H1 (cell line): ENCODE measurements around the gene SLC32A1. TPM values are rescaled to one million over a fixed set of nuclear protein-coding genes. Genes with fewer than 3 reads are reported as not detected.

Experiments used
- CTCF ChIA-PET: fragments of 300-600 bp; sonication (Branson Sonifier 250); formaldehyde crosslinking; loops from one replicate; lab custom pipeline; 2021; ENCODE audit not compliant: partially characterized antibody; lab: Charles Lee
- POLR2A ChIA-PET: fragments of 300-600 bp; sonication (Branson Sonifier 250); formaldehyde crosslinking; loops from one replicate; lab custom pipeline; 2021; ENCODE audit warnings: inconsistent platforms; ENCODE audit not compliant: partially characterized antibody; lab: Charles Lee
- DNase-seq, 2 experiments: peaks; one replicate each; pipeline versions ENCODE4 v3.0.0 to v3.0.0-alpha.2; 2010 to 2022; ENCODE audit warnings: low spot score in 2 of 2, low read depth in 1 of 2, mixed read lengths in 1 of 2
- FAIRE-seq: peaks from 2 replicates; lab custom pipeline; 2011; peaks lifted over from hg19 to GRCh38; lab: Jason Lieb, UNC
- H2AFZ ChIP-seq: 2 replicates; pipeline ENCODE4 v1.8.1; 2012; ENCODE audit warnings: low read length, inconsistent platforms
- H2AK5ac ChIP-seq: 2 replicates; pipeline ENCODE4 v1.6.1; 2013; ENCODE audit warnings: low read depth, low read length
- H2BK120ac ChIP-seq: replicated peaks from 2 replicates; pipeline ENCODE3; 2013; ENCODE audit warnings: low read depth, low read length, inconsistent platforms
- H2BK12ac ChIP-seq: 2 replicates; pipeline ENCODE4 v1.6.1; 2013; ENCODE audit warnings: low read depth, low read length
- H2BK15ac ChIP-seq: 2 replicates; pipeline ENCODE4 v1.6.1; 2013; ENCODE audit warnings: low read length
- H2BK20ac ChIP-seq: 2 replicates; pipeline ENCODE4 v1.6.1; 2013; ENCODE audit warnings: low read length
- H2BK5ac ChIP-seq: 2 replicates; pipeline ENCODE4 v1.6.1; 2013; ENCODE audit warnings: low read depth, low read length
- H3K14ac ChIP-seq: 2 replicates; pipeline ENCODE4 v1.6.1; 2013; ENCODE audit warnings: inconsistent platforms; ENCODE audit not compliant: insufficient read length
- H3K18ac ChIP-seq: 2 replicates; pipeline ENCODE4 v1.6.1; 2013; ENCODE audit warnings: low read length; ENCODE audit errors: extremely low read depth
- H3K23ac ChIP-seq: 2 replicates; pipeline ENCODE4 v1.6.1; 2013; ENCODE audit warnings: inconsistent platforms; ENCODE audit not compliant: insufficient read length
- H3K23me2 ChIP-seq: 2 replicates; pipeline ENCODE4 v1.6.1; 2013; ENCODE audit warnings: low read depth, low read length
- H3K27ac ChIP-seq: 2 replicates; pipeline ENCODE4 v1.6.1; 2011; ENCODE audit warnings: low read depth, low read length, inconsistent platforms
- H3K27me3 ChIP-seq, 4 experiments: replicated peaks in 1 of 4; 1 replicate in 1 of 4; 2 replicates in 3 of 4; pipeline versions ENCODE4 v1.6.1 to v1.8.1; 2011 to 2013; ENCODE audit warnings: low read length in 3 of 4, mild to moderate bottlenecking in 3 of 4, inconsistent platforms in 2 of 4, mixed read lengths in 2 of 4, moderate library complexity in 1 of 4; ENCODE audit not compliant: control insufficient read depth in 3 of 4, insufficient read depth in 3 of 4; ENCODE audit errors: extremely low read depth in 1 of 4
- H3K36me3 ChIP-seq, 4 experiments: 2 replicates each; pipeline versions ENCODE4 v1.6.1 to v1.8.1; 2011 to 2013; ENCODE audit warnings: mild to moderate bottlenecking in 4 of 4, low read length in 3 of 4, moderate library complexity in 2 of 4, control low read depth in 1 of 4, inconsistent platforms in 1 of 4; ENCODE audit not compliant: insufficient read depth in 4 of 4, control insufficient read depth in 2 of 4
- H3K4ac ChIP-seq: replicated peaks from 2 replicates; pipeline ENCODE3; 2013; ENCODE audit warnings: low read length, low read depth, mixed read lengths, inconsistent platforms; ENCODE audit not compliant: insufficient read length
- H3K4me1 ChIP-seq, 4 experiments: replicated peaks in 1 of 4; 1 replicate in 1 of 4; 2 replicates in 3 of 4; pipeline versions ENCODE4 v1.6.1 to v1.8.1; 2011 to 2013; ENCODE audit warnings: low read length in 3 of 4, inconsistent platforms in 2 of 4, mixed read lengths in 1 of 4; ENCODE audit not compliant: insufficient read depth in 4 of 4, control insufficient read depth in 3 of 4
- H3K4me2 ChIP-seq, 2 experiments: 2 replicates each; pipeline versions ENCODE4 v1.6.1 to v1.8.1; 2011 to 2013; ENCODE audit warnings: low read depth in 2 of 2, low read length in 2 of 2, control low read depth in 1 of 2, inconsistent platforms in 1 of 2, mild to moderate bottlenecking in 1 of 2; ENCODE audit not compliant: insufficient read depth in 1 of 2
- H3K4me3 ChIP-seq, 4 experiments: fragments of 200-600, 300-600 bp in 1 of 4; sonication (generic), shearing (Covaris generic), sonication (Bioruptor Twin) in 1 of 4; 2 replicates each; pipeline versions ENCODE4 v1.5.1 to v1.8.1; 2011 to 2016; ENCODE audit warnings: low read length in 4 of 4, low read depth in 3 of 4, control low read depth in 2 of 4, inconsistent platforms in 2 of 4, mild to moderate bottlenecking in 2 of 4, mixed read lengths in 1 of 4, moderate library complexity in 1 of 4; ENCODE audit not compliant: insufficient read depth in 2 of 4; ENCODE audit errors: extremely low read depth in 1 of 4
- H3K56ac ChIP-seq: replicated peaks from 2 replicates; pipeline ENCODE3; 2013; ENCODE audit warnings: low read depth, mild to moderate bottlenecking, mixed read lengths, low read length, inconsistent platforms; ENCODE audit not compliant: insufficient read length
- H3K79me1 ChIP-seq: 2 replicates; pipeline ENCODE4 v1.6.1; 2013; ENCODE audit warnings: low read depth, low read length, control low read depth
- H3K79me2 ChIP-seq, 2 experiments: 2 replicates each; pipeline versions ENCODE4 v1.6.1 to v1.8.1; 2012 to 2013; ENCODE audit warnings: low read length in 2 of 2, mild to moderate bottlenecking in 2 of 2, inconsistent platforms in 1 of 2; ENCODE audit not compliant: insufficient read depth in 2 of 2, control insufficient read depth in 1 of 2
- H3K9ac ChIP-seq, 4 experiments: replicated peaks in 1 of 4; 1 replicate in 1 of 4; 2 replicates in 3 of 4; pipeline versions ENCODE4 v1.6.1 to v1.8.1; 2011 to 2013; ENCODE audit warnings: low read depth in 3 of 4, low read length in 3 of 4, control low read depth in 2 of 4, mild to moderate bottlenecking in 2 of 4, moderate library complexity in 2 of 4, inconsistent platforms in 1 of 4; ENCODE audit errors: extremely low read depth in 1 of 4
- H3K9me3 ChIP-seq, 2 experiments: 2 replicates each; pipeline versions ENCODE4 v1.6.1 to v1.8.1; 2012 to 2013; ENCODE audit warnings: mild to moderate bottlenecking in 2 of 2, moderate library complexity in 2 of 2, control low read depth in 1 of 2, inconsistent platforms in 1 of 2, low read depth in 1 of 2, low read length in 1 of 2, mixed read lengths in 1 of 2; ENCODE audit not compliant: insufficient read depth in 2 of 2
- H4K20me1 ChIP-seq, 2 experiments: replicated peaks in 1 of 2; 2 replicates each; pipeline versions ENCODE3 to v1.8.1; 2011 to 2013; ENCODE audit warnings: inconsistent platforms in 2 of 2, low read length in 2 of 2, mild to moderate bottlenecking in 1 of 2; ENCODE audit not compliant: insufficient read depth in 2 of 2, control insufficient read depth in 1 of 2
- H4K5ac ChIP-seq: 2 replicates; pipeline ENCODE4 v1.6.1; 2013; ENCODE audit warnings: low read length, low read depth, mixed read lengths, inconsistent platforms; ENCODE audit not compliant: insufficient read length
- H4K8ac ChIP-seq: 2 replicates; pipeline ENCODE4 v1.8.0; 2013; ENCODE audit warnings: mild to moderate bottlenecking, moderate library complexity, low read length, inconsistent platforms; ENCODE audit not compliant: insufficient read depth; ENCODE audit errors: extremely low read depth
- H4K91ac ChIP-seq: replicated peaks from 2 replicates; pipeline ENCODE3; 2013; ENCODE audit warnings: low read length, mixed read lengths, inconsistent platforms; ENCODE audit not compliant: insufficient read length
- CBX8 ChIP-seq: fragments of 300-800, 300-1000 bp; sonication (generic); IDR thresholded peaks from 2 replicates; pipeline ENCODE4 v1.7.1; 2016; ENCODE audit warnings: low read depth, low read length, borderline replicate concordance
- FOSL1 ChIP-seq: IDR thresholded peaks from 2 replicates; pipeline ENCODE4 v1.6.1; 2011; ENCODE audit warnings: mild to moderate bottlenecking, low read depth, low read length, moderate library complexity; ENCODE audit not compliant: insufficient read depth
- GABPA ChIP-seq: IDR thresholded peaks from 2 replicates; pipeline ENCODE4 v1.6.1; 2011; ENCODE audit warnings: mild to moderate bottlenecking, low read length, moderate library complexity, borderline replicate concordance; ENCODE audit not compliant: insufficient read depth
- MAX ChIP-seq: IDR thresholded peaks from 2 replicates; pipeline ENCODE4 v1.6.1; 2012; ENCODE audit warnings: inconsistent platforms
- RAD21 ChIP-seq, 2 experiments: IDR thresholded peaks in 1 of 2; conservative IDR thresholded peaks in 1 of 2; 2 replicates each; pipeline ENCODE4 v1.6.1; 2011; ENCODE audit warnings: low read depth in 2 of 2, low read length in 2 of 2, improper control_type of control experiment in 1 of 2, inconsistent platforms in 1 of 2, mild to moderate bottlenecking in 1 of 2, moderate library complexity in 1 of 2
- RNF2 ChIP-seq: fragments of 200-900, 300-1000 bp; sonication (generic); IDR thresholded peaks from 2 replicates; pipeline ENCODE4 v1.7.1; 2016; ENCODE audit warnings: borderline replicate concordance, low read depth, mild to moderate bottlenecking, antibody characterized with exemption, low read length; ENCODE audit not compliant: poor library complexity, severe bottlenecking; ENCODE audit errors: missing control alignments
- SAP30 ChIP-seq: fragments of 300-600 bp; sonication (generic); IDR thresholded peaks from 2 replicates; pipeline ENCODE4 v1.7.1; 2012; ENCODE audit warnings: low read length, moderate library complexity, mild to moderate bottlenecking, inconsistent platforms; ENCODE audit not compliant: insufficient read depth, insufficient replicate concordance
- SP1 ChIP-seq: IDR thresholded peaks from 2 replicates; pipeline ENCODE4 v1.6.1; 2011; ENCODE audit warnings: low read depth, low read length
- ZNF274 ChIP-seq: IDR thresholded peaks from 2 replicates; pipeline ENCODE4 v1.7.0; 2012; ENCODE audit warnings: low read length, borderline replicate concordance; ENCODE audit errors: extremely low read depth
- WGBS, 2 experiments: shearing (Covaris generic) in 1 of 2; methylation state at CpG; one replicate each; pipeline versions ENCODE4 v1.1.6 to v1.1.7; 2013 to 2015; ENCODE audit warnings: low lambda C conversion rate in 2 of 2, mixed read lengths in 2 of 2, inconsistent platforms in 1 of 2, low coverage in 1 of 2, missing lambda C conversion rate in 1 of 2; ENCODE audit not compliant: insufficient replicate concordance in 2 of 2, insufficient coverage in 1 of 2, insufficient read length in 1 of 2; ENCODE audit errors: extremely low coverage in 1 of 2, missing lambda C conversion rate in 1 of 2; 5-methylcytosine and 5-hydroxymethylcytosine counted together
- polyA plus RNA-seq, 7 experiments: library from polyadenylated mRNA; depleted of rRNA in 3 of 7; stranded (reverse) in 5 of 7; unstranded in 2 of 7; fragments of >200 nt in 5 of 7; fragments of 200-250 nt in 2 of 7; gene quantifications; 1 replicate in 5 of 7; 2 replicates in 1 of 7; 4 replicates in 1 of 7; pipeline versions ENCODE4 v1.2.1 to v1.2.3, GENCODE V29; 2011 to 2013; ENCODE audit warnings: missing spikeins in 2 of 7, mixed read lengths in 2 of 7
- total RNA-seq: library from RNA; stranded (reverse); fragmentation: NEBNext Ultra II Directional; extraction: Animal tissue kit (Norgen Biotek cat#: 25700); gene quantifications from 2 replicates; pipeline ENCODE4 v1.2.1, GENCODE V29; 2021

Gene SLC32A1
- total and polyA plus RNA-seq, 2 of the 8 experiments (the other 6 are each of a cell fraction or from before 2014, with no cell fraction given) = 0.09 to 0.15 TPM

- H3K27me3 ChIP-seq = peaks cover 93 to 100% (median 99%) of the 10 kb centered on the region in 4 experiments
- CTCF ChIA-PET = interaction anchor here (0.7 to 12.4 kb wide), 49 partner anchors 10 to 388 kb away, joined by 3 to 236 read pairs (median 6); partner anchors contain the start of genes ACTR5 and DHX35
- peaks cover 13 to 27% of the 10 kb centered on the region in 2 experiments for H4K20me1 ChIP-seq
- peaks cover 27% of the 10 kb centered on the region for H3K23me2 ChIP-seq
- H2BK20ac ChIP-seq = peak overlapping the region; percentile 11; the same call in 1 of the 2 replicates
- no peaks in the 10 kb centered on the region for H3K79me1 ChIP-seq
- H2BK5ac ChIP-seq = no peak overlapping the region
- peak overlapping the region; percentile 86 for H3K4me2 ChIP-seq
- H2AFZ ChIP-seq = peak overlapping the region; percentile 0; the same call in 1 of the 2 replicates
- no peak overlapping the region for H3K9ac ChIP-seq
- no peak overlapping the region for H3K4ac ChIP-seq
- no peak overlapping the region for H3K27ac ChIP-seq
- H3K79me2 ChIP-seq = no peaks in the 10 kb centered on the region
- H4K91ac ChIP-seq = no peak overlapping the region
- no peak overlapping the region for H3K56ac ChIP-seq
- no peak for FAIRE-seq
- peak overlapping the region; percentile 60; the same call in 1 of the 2 replicates for H3K18ac ChIP-seq
- peaks cover 5 to 70% (median 44%) of the 10 kb centered on the region in 4 experiments for H3K4me1 ChIP-seq
- no peak overlapping the region for H4K8ac ChIP-seq
- H3K4me3 ChIP-seq = peak overlapping the region in 3 of 4 experiments; percentile 6 to 59 (median 11); a peak in 4 of 8 replicates
- peak in 1 of 2 experiments; percentile 92 for DNase-seq
- H3K36me3 ChIP-seq = no peaks in the 10 kb centered on the region
- no peak overlapping the region for H3K14ac ChIP-seq
- no peaks in the 10 kb centered on the region for H3K9me3 ChIP-seq
- POLR2A ChIA-PET = interaction anchor here (1.4 to 2.7 kb wide), 3 partner anchors 35 to 76 kb away, joined by 3 to 9 read pairs (median 8); no protein-coding TSS in a partner anchor
- no peak overlapping the region for H2BK120ac ChIP-seq
- H3K23ac ChIP-seq = no peak overlapping the region
- H2BK15ac ChIP-seq = peak overlapping the region; percentile 72
- 7% methylated on average over 49 of the region's 53 CpGs; no CpG with 5 or more reads in 1 of the 2 experiments for WGBS, 2 experiments
- H2AK5ac ChIP-seq = no peak overlapping the region
- peak overlapping the region; percentile 94; the same call in 1 of the 2 replicates for H2BK12ac ChIP-seq
- H4K5ac ChIP-seq = no peak overlapping the region
- TF ChIP-seq FOSL1 (no peak), RAD21 (IDR thresholded peaks at IDR 0.05 in 1 of 2, conservative IDR thresholded peaks at IDR 0.05 in 1 of 2; ENCODE audit: low read depth in 2 of 2, low read length in 2 of 2) (peak; percentile 68 to 81), ZNF274 (no peak), CBX8 (peak; percentile 99), SAP30 (no peak), RNF2 (peak; percentile 98), SP1 (no peak), GABPA (0 out of 2 replicates have a peak, but pooled peaks have one; percentile 8), MAX (0 out of 2 replicates have a peak, but pooled peaks have one; percentile 22)
Observed at GRCh38 chr20:38725931-38726803, 1.9 kb downstream of the SLC32A1 start.
